Immature natural killer cell (primary cell): ENCODE data around the gene MAP7. TPM values are rescaled to one million over a fixed set of nuclear protein-coding genes. Genes with fewer than 3 reads are reported as not detected.
A peak's percentile ranks its signal among the peaks of the same experiment; 100 is the strongest.

Source experiments
- DNase-seq, 3 donors: peaks; one replicate each; pipeline ENCODE4 v3.0.0; 2022; ENCODE audit warnings: mixed read lengths in 1 of 3
- H3K27ac Mint-ChIP-seq, 6 donors: one replicate each; pipeline ENCODE4 v1.8.0; 2020; ENCODE audit warnings: mixed read lengths in 6 of 6, mild to moderate bottlenecking in 5 of 6, inconsistent platforms in 4 of 6, moderate library complexity in 3 of 6
- H3K27me3 Mint-ChIP-seq, 3 donors: one replicate each; pipeline ENCODE4 v1.8.0; 2020 to 2021; ENCODE audit warnings: low read depth in 3 of 3, mild to moderate bottlenecking in 3 of 3, mixed read lengths in 3 of 3, moderate library complexity in 3 of 3, inconsistent platforms in 1 of 3
- H3K36me3 Mint-ChIP-seq, 3 donors: one replicate each; pipeline ENCODE4 v1.8.0; 2020; ENCODE audit warnings: mixed read lengths in 3 of 3, inconsistent platforms in 2 of 3, mild to moderate bottlenecking in 2 of 3
- H3K4me1 Mint-ChIP-seq, 2 donors: one replicate each; pipeline ENCODE4 v1.8.0; 2020; ENCODE audit warnings: inconsistent platforms in 2 of 2, mild to moderate bottlenecking in 2 of 2, mixed read lengths in 2 of 2, moderate library complexity in 1 of 2
- H3K4me3 Mint-ChIP-seq, 5 donors: one replicate each; pipeline ENCODE4 v1.8.0; 2020; ENCODE audit warnings: mild to moderate bottlenecking in 5 of 5, mixed read lengths in 5 of 5, inconsistent platforms in 3 of 5, moderate library complexity in 3 of 5
- H3K9me3 Mint-ChIP-seq, 6 donors: one replicate each; pipeline ENCODE4 v1.8.0; 2020; ENCODE audit warnings: mild to moderate bottlenecking in 6 of 6, mixed read lengths in 6 of 6, inconsistent platforms in 4 of 6, moderate library complexity in 3 of 6
- polyA plus RNA-seq, 3 donors: library from polyadenylated mRNA; unstranded; fragments of 300-500 nt; fragmentation: Illumina TruSeq; gene quantifications; one replicate each; pipeline ENCODE4 v1.2.3, GENCODE V29; 2021

Gene MAP7
- polyA plus RNA-seq, 3 donors from 2014 or later, result 0.07 to 0.41 TPM; not detected in 1

DNA sequence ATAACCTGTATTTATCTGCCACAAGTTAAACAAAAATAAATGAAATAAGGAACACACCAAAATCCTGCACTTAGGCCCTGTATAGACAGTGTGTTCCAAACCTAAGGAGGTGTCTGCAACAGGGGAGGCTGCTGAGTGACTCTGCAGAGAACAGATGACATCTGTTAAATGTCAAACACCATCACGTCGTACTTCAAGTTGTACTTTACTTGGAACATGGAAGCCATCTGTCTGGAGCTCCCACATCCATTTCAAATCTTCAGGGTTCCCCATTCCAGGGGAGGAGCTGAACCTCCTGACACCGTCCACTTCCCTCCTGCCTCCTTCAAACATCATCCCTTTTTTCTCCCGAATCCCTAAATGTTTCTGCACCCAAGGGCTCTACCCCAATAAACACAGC, 1.8 kb upstream of the MAP7 start:
- Mint-ChIP-seq H3K36me3 (peaks cover under 1 to 10% (median 8%) of the 10 kb centered on the region in 3 donors), H3K9me3 (no peaks in the 10 kb centered on the region), H3K27me3 (peaks cover 5 to 18% (median 14%) of the 10 kb centered on the region in 3 donors), H3K27ac (no peak overlapping the region), H3K4me1 (peaks cover 10 to 12% of the 10 kb centered on the region in 2 donors), H3K4me3 (peak overlapping the region in 2 of 5 donors; percentile 25 to 64)
- no peak for DNase-seq

DNA sequence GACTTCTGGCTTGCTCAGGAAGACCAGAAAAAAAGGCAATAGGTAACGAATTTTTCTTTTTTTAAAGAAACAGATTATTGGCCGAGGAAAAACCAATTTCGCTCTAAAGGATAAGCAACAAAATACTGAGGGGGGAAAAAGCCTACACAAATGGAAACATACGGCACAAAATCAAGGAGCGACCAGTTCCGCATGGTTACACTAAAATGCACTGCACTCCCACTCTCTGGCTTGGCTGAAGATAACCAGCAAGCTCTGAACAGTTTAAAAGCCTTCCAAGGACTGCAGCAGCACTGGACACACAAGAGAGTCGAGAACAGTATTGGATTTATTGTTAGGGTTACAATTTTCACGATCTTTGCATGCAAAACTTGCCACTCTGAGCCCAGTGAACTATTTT, 881 bp upstream of the MAP7 start:
- H3K36me3 Mint-ChIP-seq, result peaks cover 0 to 7% (median 5%) of the 10 kb centered on the region in 3 donors
- H3K9me3 Mint-ChIP-seq, result no peaks in the 10 kb centered on the region
- H3K27me3 Mint-ChIP-seq, result peaks cover 5 to 22% (median 14%) of the 10 kb centered on the region in 3 donors
- peak overlapping the region in 1 of 6 donors; percentile 43 for H3K27ac Mint-ChIP-seq
- H3K4me1 Mint-ChIP-seq, result peaks cover 10 to 12% of the 10 kb centered on the region in 2 donors
- H3K4me3 Mint-ChIP-seq, result peak overlapping the region; percentile 54 to 84 (median 62)
- DNase-seq, result no peak

DNA sequence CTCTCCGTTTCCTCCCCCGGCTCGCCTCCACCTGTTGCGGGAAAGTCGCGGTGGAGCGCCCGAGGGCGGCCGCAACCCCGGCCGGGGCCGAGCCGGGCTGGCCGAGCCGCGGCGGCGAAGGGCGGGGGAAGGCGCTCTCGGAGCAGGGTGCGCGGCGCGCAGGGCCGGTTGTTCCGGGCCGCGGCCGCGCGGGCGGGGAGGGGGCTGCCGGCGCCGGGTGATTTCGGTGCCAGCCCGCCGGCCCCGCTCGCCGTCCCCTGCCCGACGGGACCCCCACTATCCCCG, 235 bp downstream of the MAP7 start:
- H3K9me3 Mint-ChIP-seq, result no peaks in the 10 kb centered on the region
- H3K27ac Mint-ChIP-seq, result no peak overlapping the region
- DNase-seq, result no peak
- H3K36me3 Mint-ChIP-seq, result peaks cover 0 to 2% (median 2%) of the 10 kb centered on the region in 3 donors
- H3K4me1 Mint-ChIP-seq, result peaks cover 10 to 12% of the 10 kb centered on the region in 2 donors
- peak overlapping the region in 3 of 5 donors; percentile 40 to 54 (median 53) for H3K4me3 Mint-ChIP-seq
- H3K27me3 Mint-ChIP-seq, result peaks cover 7 to 19% (median 14%) of the 10 kb centered on the region in 3 donors

DNA sequence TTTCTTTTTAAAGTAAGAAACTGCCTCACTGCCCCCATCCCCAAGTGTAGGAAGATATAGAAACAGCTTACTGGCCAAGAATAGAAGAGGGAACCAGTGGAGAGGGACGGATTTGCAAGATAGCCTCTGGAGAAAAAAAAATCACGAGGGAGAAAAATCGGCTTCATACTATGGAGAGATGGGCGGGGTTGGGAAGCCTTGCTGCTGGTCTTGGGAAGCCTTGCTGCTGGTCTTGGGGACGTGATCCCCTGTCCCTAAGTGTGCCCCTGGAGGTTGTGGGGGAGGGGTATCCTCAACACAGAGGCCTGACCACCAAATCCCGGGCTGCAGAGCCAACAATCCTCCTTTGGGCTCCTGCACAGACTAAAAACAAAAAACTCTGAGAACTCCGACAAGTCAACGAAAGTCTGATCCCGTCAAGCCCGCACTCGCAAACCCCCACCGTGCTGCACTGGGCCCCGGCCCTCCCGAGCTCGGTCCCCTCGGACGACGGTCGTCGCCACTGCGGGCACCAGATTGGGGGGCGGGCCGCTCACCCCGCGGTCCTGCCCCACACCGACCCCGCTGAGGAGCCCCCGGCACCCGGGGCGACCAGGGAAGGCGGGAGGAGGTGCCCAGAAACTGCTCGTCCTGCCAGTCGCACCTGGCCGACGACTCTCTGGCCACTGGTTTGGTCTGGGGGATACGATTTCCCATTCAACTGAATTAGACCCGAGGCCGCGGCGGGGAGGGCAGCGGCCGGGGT, 750 bp downstream of the MAP7 start:
- DNase-seq, result no peak
- peak overlapping the region in 2 of 6 donors; percentile 3 to 47 for H3K27ac Mint-ChIP-seq
- H3K36me3 Mint-ChIP-seq, result no peaks in the 10 kb centered on the region
- peak overlapping the region; percentile 72 to 85 (median 76) for H3K4me3 Mint-ChIP-seq
- H3K27me3 Mint-ChIP-seq, result peaks cover 11 to 18% (median 15%) of the 10 kb centered on the region in 3 donors
- H3K9me3 Mint-ChIP-seq, result no peaks in the 10 kb centered on the region
- H3K4me1 Mint-ChIP-seq, result peaks cover 10 to 12% of the 10 kb centered on the region in 2 donors

DNA sequence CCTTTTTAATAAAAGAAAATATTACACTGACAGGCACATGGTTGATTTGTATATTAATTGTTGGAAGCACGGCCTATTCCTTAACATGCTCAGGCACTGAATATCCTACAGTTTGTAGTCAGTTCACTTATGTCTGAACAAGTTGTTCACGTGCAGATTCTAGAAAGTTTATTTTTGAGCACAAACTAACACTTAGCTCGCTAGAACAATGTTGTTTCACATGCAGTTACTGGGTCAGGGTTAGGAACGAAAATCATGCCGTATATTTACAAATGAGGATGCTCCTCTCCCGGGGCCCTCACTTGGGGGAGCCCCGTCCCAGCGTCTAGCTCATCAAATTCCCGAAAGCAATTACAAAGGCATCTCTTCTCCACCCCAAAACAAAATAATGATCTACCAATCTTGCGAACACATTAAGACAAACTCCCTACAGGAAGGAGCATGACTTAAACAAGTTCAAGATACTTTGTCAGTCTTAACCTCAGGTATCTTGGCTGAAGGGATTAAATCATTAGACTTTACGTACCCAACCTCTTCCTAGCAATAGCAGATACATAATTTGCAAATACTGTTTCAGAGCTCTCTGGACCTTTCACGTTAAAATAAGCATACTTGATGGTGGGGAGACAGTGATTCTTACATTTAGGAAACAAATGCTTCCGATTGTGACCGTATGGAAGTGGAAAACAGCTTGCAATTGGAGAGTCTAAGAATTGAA, 1.5 kb downstream of the MAP7 start:
- DNase-seq, result no peak
- Mint-ChIP-seq H3K9me3 (no peaks in the 10 kb centered on the region), H3K4me3 (peak overlapping the region; percentile 72 to 85 (median 76)), H3K4me1 (peaks cover 10 to 12% of the 10 kb centered on the region in 2 donors), H3K27ac (peak overlapping the region in 2 of 6 donors; percentile 3 to 47), H3K36me3 (no peaks in the 10 kb centered on the region), H3K27me3 (peaks cover 15 to 18% (median 17%) of the 10 kb centered on the region in 3 donors)

DNA sequence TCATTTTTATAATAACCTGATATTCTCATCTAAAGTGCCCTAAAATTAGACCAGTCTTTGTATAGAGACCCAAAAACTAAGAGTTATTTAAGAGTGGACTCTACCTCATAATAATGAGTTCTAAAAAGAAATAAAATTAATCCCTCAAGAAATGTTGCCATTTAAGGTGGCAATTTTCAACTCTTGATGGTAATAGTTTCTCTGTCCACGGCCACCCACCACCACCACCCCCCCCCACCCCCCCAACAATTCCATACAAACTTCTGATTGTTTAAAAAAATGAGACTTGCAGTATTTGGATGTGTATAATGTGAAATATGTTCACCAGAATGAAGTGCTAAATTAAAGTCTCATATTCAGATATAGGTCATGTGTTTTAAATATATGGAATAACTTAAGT, 2.4 kb downstream of the MAP7 start:
- Mint-ChIP-seq H3K4me1 (peaks cover 10 to 12% of the 10 kb centered on the region in 2 donors), H3K9me3 (no peaks in the 10 kb centered on the region), H3K4me3 (no peak overlapping the region), H3K27ac (no peak overlapping the region), H3K36me3 (no peaks in the 10 kb centered on the region), H3K27me3 (peaks cover 15 to 19% (median 18%) of the 10 kb centered on the region in 3 donors)
- no peak for DNase-seq

DNA sequence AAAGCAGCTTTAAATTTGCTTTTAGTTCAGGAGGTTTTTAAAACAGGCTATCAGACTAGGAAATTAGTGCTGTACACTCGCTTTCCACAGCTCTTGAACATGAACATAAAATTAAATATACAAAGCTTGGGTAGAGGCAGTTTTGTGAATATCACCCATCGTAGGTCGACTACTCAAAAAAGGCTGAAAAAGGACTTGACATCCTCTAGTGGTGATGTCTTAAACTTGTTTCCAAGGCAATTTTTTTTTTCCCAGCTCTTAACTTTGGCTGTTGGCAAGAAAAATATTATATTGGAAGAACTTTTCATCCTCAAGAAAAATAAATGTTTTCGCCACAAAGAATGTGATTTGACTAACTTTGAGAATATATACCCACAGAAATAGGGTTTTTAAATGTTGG, 2.9 kb downstream of the MAP7 start:
- no peaks in the 10 kb centered on the region for H3K36me3 Mint-ChIP-seq
- H3K4me1 Mint-ChIP-seq, result peaks cover 10 to 12% of the 10 kb centered on the region in 2 donors
- no peak for DNase-seq
- H3K4me3 Mint-ChIP-seq, result no peak overlapping the region
- no peak overlapping the region for H3K27ac Mint-ChIP-seq
- H3K27me3 Mint-ChIP-seq, result peaks cover 15 to 20% (median 18%) of the 10 kb centered on the region in 3 donors
- H3K9me3 Mint-ChIP-seq, result no peaks in the 10 kb centered on the region

DNA sequence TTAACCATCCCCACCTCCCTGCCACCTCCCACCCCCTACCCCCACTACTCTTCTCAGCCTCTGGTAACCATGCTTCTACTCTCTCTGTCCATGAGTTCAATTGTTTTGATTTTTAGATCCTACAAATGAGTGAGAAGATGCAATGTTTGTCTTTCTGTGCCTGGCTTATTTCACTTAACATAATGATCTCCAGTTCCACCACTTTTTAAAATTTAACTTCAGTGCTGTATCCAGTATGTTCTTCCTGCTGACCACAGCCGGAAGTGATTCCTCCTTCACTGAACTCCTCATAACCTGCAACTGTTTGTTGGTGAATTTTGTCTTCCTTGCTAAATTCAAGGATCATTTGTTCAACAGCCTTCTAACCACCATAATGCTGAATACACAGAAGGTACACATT, 3.9 kb downstream of the MAP7 start:
- H3K9me3 Mint-ChIP-seq, result no peaks in the 10 kb centered on the region
- no peaks in the 10 kb centered on the region for H3K36me3 Mint-ChIP-seq
- no peak for DNase-seq
- no peak overlapping the region for H3K27ac Mint-ChIP-seq
- peaks cover 15 to 20% (median 18%) of the 10 kb centered on the region in 3 donors for H3K27me3 Mint-ChIP-seq
- H3K4me3 Mint-ChIP-seq, result no peak overlapping the region
- H3K4me1 Mint-ChIP-seq, result peaks cover 10 to 12% of the 10 kb centered on the region in 2 donors

DNA sequence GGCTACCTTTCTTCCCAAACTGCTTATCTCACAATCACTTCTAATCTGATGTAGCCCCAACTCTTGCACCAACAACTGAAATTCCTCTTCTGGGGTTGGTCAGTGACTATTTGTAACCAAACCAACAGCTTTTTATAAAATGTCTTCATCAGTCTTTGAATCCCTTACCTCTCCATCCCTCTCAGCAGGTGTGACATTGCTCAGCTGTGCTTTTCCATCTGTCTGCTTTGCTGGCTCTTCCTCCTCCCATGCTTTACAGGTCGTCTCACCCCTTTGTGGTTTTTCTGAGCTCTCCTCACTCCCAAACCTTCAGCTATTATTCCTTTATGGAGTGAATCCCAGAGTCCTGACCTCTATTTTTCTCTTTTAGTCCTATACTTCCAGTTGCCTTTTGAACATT, 5.9 kb downstream of the MAP7 start:
- peaks cover 9 to 25% (median 14%) of the 10 kb centered on the region in 3 donors for H3K27me3 Mint-ChIP-seq

DNA sequence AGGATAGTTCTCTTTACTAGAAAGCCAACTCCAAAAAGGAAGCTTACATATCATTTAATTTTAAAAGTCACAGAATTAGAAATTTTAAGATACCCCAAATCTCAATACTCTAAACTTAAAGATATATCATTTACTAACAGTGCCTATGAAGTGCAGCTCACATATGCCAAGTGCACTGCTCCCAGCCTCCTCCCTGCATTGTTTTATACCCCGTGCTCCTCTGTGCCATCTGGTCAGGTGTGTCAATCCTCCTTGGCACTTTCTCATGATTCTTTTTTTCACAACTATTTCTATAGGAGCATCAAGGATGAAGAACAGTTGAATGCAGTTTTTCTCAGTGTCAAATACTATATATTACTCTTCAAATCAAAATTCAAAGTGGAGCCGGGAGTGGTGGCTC, 8.8 kb downstream of the MAP7 start:
- Mint-ChIP-seq H3K9me3 (no peaks in the 10 kb centered on the region), H3K27me3 (peaks cover 1 to 22% (median 2%) of the 10 kb centered on the region in 3 donors), H3K4me3 (no peak overlapping the region)

More for the DNA sequence above, 5.9 kb downstream of the MAP7 start:
- no peak overlapping the region for H3K27ac Mint-ChIP-seq
- no peaks in the 10 kb centered on the region for H3K9me3 Mint-ChIP-seq
- no peaks in the 10 kb centered on the region for H3K36me3 Mint-ChIP-seq
- no peak overlapping the region for H3K4me3 Mint-ChIP-seq
- no peak for DNase-seq
- peaks cover 3 to 5% of the 10 kb centered on the region in 2 donors for H3K4me1 Mint-ChIP-seq

DNA sequence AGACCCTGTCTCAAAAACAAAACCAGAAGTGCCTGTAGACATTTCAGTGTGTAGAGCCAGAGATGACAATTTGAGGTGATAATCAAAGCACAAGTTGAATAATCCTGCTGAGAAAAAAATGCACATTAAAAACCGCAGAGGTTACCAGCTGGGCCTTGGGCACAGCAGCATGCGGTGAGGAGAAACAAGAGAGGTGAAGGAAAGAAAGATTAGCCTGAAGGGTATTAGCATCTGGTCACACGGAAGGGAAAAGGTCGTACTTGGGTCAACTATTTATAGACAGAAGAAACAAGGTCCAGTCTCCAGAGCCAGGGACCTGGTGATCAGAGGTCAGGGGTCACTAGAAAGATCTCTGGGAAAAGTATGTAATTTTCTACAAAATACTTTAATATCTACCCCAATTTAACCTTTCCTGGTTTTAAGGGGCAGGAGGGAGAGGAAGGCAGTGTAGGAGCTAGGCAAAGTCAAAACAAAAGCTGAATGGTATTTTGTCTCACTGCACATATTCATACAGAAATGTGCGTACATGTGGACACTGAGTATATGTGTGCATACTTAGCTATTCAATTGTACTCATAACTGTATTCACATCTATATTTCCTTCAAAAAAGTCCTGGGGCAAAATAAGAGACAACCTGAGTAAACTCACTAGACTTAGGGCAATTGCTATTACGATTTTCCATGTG, 10.1 kb downstream of the MAP7 start:
- peaks cover 0 to 3% (median 0%) of the 10 kb centered on the region in 3 donors for H3K36me3 Mint-ChIP-seq
- no peak for DNase-seq
- H3K27me3 Mint-ChIP-seq, result peaks cover 0 to 20% (median 3%) of the 10 kb centered on the region in 3 donors
- H3K9me3 Mint-ChIP-seq, result no peaks in the 10 kb centered on the region
- peaks cover 3% of the 10 kb centered on the region in 2 donors for H3K4me1 Mint-ChIP-seq
- no peak overlapping the region for H3K4me3 Mint-ChIP-seq
- H3K27ac Mint-ChIP-seq, result no peak overlapping the region

More for the DNA sequence above, 8.8 kb downstream of the MAP7 start:
- H3K36me3 Mint-ChIP-seq, result no peaks in the 10 kb centered on the region
- no peaks in the 10 kb centered on the region for H3K4me1 Mint-ChIP-seq
- no peak for DNase-seq
- no peak overlapping the region for H3K27ac Mint-ChIP-seq

DNA sequence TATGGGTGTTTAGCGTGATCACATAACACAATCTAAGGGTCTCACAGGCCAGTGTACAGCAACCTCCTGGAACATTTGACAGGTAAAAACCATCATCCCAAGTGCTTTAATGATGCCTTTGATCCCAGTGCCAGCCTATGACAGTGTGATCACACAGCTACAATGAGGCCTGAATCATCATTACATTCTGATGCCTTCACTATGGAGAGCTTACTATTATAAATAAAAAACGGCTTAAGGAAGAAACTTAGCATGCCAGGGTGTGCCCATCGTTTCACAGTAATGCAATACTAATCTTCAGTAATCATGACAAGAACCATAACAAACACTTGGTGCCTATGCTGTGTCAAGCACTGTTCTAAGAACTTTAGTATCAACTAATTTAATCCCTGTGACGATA, 11.4 kb downstream of the MAP7 start:
- no peak for DNase-seq
- Mint-ChIP-seq H3K9me3 (no peaks in the 10 kb centered on the region), H3K4me3 (no peak overlapping the region), H3K4me1 (peaks cover 4 to 5% of the 10 kb centered on the region in 2 donors), H3K27ac (no peak overlapping the region), H3K27me3 (peaks cover 0 to 10% (median 3%) of the 10 kb centered on the region in 3 donors), H3K36me3 (peaks cover 0 to 3% (median 0%) of the 10 kb centered on the region in 3 donors)

DNA sequence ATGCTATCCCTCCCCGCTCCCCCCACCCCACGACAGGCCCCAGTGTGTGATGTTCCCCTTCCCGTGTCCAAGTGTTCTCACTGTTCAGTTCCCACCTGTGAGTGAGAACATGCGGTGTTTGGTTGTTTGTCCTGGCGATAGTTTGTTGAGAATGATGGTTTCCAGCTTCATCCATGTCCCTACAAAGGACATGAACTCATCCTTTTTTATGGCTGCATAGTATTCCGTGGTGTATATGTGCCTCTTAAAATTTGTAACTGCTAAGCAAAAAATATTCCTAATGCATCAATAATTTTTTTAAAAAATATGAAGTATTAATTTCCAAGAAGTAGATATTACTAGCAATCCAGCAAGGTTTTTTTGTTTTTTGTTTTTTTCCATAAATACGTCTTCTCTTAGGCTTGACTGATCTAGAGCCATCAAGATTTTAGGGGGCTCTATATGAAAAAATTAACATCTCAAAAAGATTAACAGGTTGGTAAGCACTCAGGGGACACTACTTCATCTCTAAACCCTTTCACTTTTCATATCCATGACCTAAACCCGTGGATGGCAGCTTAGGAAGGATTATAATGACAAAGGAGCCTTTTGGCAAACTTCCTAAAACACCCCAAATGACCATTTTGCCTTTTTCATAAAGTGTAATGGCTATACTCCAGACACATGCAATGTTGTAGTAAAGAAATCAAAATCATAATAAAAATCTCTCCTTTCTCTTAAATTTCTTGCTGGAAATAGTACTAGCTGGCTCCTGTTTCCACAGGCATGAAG, 14.2 kb downstream of the MAP7 start:
- H3K4me3 Mint-ChIP-seq, result no peak overlapping the region
- no peaks in the 10 kb centered on the region for H3K9me3 Mint-ChIP-seq
- H3K27me3 Mint-ChIP-seq, result peaks cover 2 to 11% (median 3%) of the 10 kb centered on the region in 3 donors
- H3K4me1 Mint-ChIP-seq, result peaks cover 4 to 5% of the 10 kb centered on the region in 2 donors
- peaks cover 0 to 3% (median 0%) of the 10 kb centered on the region in 3 donors for H3K36me3 Mint-ChIP-seq
- no peak for DNase-seq
- no peak overlapping the region for H3K27ac Mint-ChIP-seq
